HCT116 (cell line): ENCODE data around the gene KIF18B. TPM values are rescaled to one million over a fixed set of nuclear protein-coding genes. Genes with fewer than 3 reads are reported as not detected.
A peak's percentile ranks its signal among the peaks of the same experiment; 100 is the strongest.

Experiments used
- ATAC-seq: fragments of 200-7000 bp; cut with Tn5 transposase; 2 replicates; pipeline ENCODE4 v1.9.1; 2020; ENCODE audit warnings: mild to moderate bottlenecking, moderate library complexity
- BruUV-seq: library from RNA; stranded (reverse); fragments of 400-500 nt; replicated peaks from 2 replicates; lab custom pipeline; 2021; lab: Mats Ljungman, UMichigan
- CTCF ChIA-PET: fragments of 300-600 bp; sonication (Branson Sonifier 250); formaldehyde crosslinking; loops from one replicate; lab custom pipeline; 2021; ENCODE audit warnings: antibody characterized with exemption; lab: Charles Lee
- POLR2A ChIA-PET: fragments of 300-600, 350-600 bp; sonication (Branson Sonifier 250); formaldehyde crosslinking; loops from one replicate; lab custom pipeline; 2021; ENCODE audit warnings: antibody characterized with exemption; lab: Charles Lee
- RAD21 ChIA-PET, 2 experiments: fragments of 300-600 bp; sonication (Branson Sonifier 250); formaldehyde crosslinking; loops; one replicate each; lab custom pipeline; 2023; ENCODE audit warnings: low total read pairs in 2 of 2; ENCODE audit not compliant: uncharacterized antibody in 2 of 2, unreplicated experiment in 2 of 2, low non-redundant PET in 1 of 2; lab: Charles Lee
- DNase-seq: peaks from one replicate; pipeline ENCODE4 v3.0.0-alpha.2; 2010; ENCODE audit warnings: low read depth, low spot score
- H2AFZ ChIP-seq: fragments of 200-600 bp; shearing (Covaris generic), sonication (generic); 2 replicates; pipeline ENCODE4 v1.6.1; 2017; ENCODE audit warnings: low read depth, mixed run types, mixed read lengths, antibody characterized with exemption, low read length; ENCODE audit not compliant: poor library complexity, severe bottlenecking
- H3K27ac ChIP-seq: 2 replicates; pipeline ENCODE4 v1.5.1; 2012; ENCODE audit warnings: low read depth, low read length
- H3K27me3 ChIP-seq: fragments of 200-600 bp; sonication (generic); 2 replicates; pipeline ENCODE4 v1.6.1; 2016; ENCODE audit warnings: mixed run types, low read length, mixed read lengths; ENCODE audit not compliant: insufficient read depth
- H3K36me3 ChIP-seq, 2 experiments: fragments of 200-500 bp in 1 of 2; fragments of 200-600 bp in 1 of 2; sonication (Bioruptor generic) in 1 of 2; sonication (generic) in 1 of 2; 2 replicates each; pipeline versions ENCODE4 v1.5.1 to v1.6.1; 2014 to 2016; ENCODE audit warnings: low read length in 2 of 2, inconsistent platforms in 1 of 2, mixed read lengths in 1 of 2, mixed run types in 1 of 2; ENCODE audit not compliant: insufficient read depth in 2 of 2, control insufficient read depth in 1 of 2
- H3K4me1 ChIP-seq, 2 experiments: fragments of 200-600 bp in 1 of 2; sonication (generic) in 1 of 2; 2 replicates each; pipeline versions ENCODE4 v1.5.1 to v1.6.1; 2012 to 2017; ENCODE audit warnings: low read length in 2 of 2, inconsistent platforms in 1 of 2, mild to moderate bottlenecking in 1 of 2, mixed read lengths in 1 of 2, mixed run types in 1 of 2, moderate library complexity in 1 of 2; ENCODE audit not compliant: insufficient read depth in 2 of 2, control insufficient read depth in 1 of 2
- H3K4me2 ChIP-seq: fragments of 200-600 bp; sonication (generic); 2 replicates; pipeline ENCODE4 v1.6.1; 2017; ENCODE audit warnings: mixed run types, low read length, mixed read lengths
- H3K4me3 ChIP-seq, 2 experiments: fragments of 200-600 bp in 1 of 2; sonication (generic) in 1 of 2; replicated peaks in 1 of 2; 2 replicates each; pipeline ENCODE4 v1.5.1; 2011 to 2016; ENCODE audit warnings: low read length in 2 of 2, control low read depth in 1 of 2, low read depth in 1 of 2, mild to moderate bottlenecking in 1 of 2, mixed read lengths in 1 of 2, mixed run types in 1 of 2
- H3K79me2 ChIP-seq: fragments of 200-600 bp; sonication (generic); 2 replicates; pipeline ENCODE4 v1.6.1; 2017; ENCODE audit warnings: mild to moderate bottlenecking, mixed run types, low read length, moderate library complexity, mixed read lengths; ENCODE audit not compliant: insufficient read depth
- H3K9ac ChIP-seq: fragments of 200-600 bp; sonication (generic); 2 replicates; pipeline ENCODE4 v1.6.1; 2016; ENCODE audit warnings: low read length, mixed read lengths
- H3K9me2 ChIP-seq: fragments of 200-600 bp; sonication (generic), shearing (Covaris generic); 2 replicates; pipeline ENCODE4 v1.6.1; 2017; ENCODE audit warnings: mixed run types, mild to moderate bottlenecking, moderate library complexity; ENCODE audit not compliant: insufficient read depth
- H3K9me3 ChIP-seq, 2 experiments: fragments of 200-500 bp in 1 of 2; fragments of 200-600 bp in 1 of 2; sonication (Bioruptor generic) in 1 of 2; sonication (generic) in 1 of 2; 2 replicates each; pipeline ENCODE4 v1.6.1; 2014 to 2017; ENCODE audit warnings: low read length in 2 of 2, mixed read lengths in 2 of 2, inconsistent platforms in 1 of 2, low read depth in 1 of 2, mild to moderate bottlenecking in 1 of 2, mixed run types in 1 of 2, moderate library complexity in 1 of 2; ENCODE audit not compliant: control insufficient read depth in 1 of 2, insufficient read depth in 1 of 2
- H4K20me1 ChIP-seq: fragments of 200-600 bp; sonication (generic), shearing (Covaris generic); 2 replicates; pipeline ENCODE4 v1.6.1; 2017; ENCODE audit warnings: mixed run types, mild to moderate bottlenecking, moderate library complexity; ENCODE audit not compliant: insufficient read depth
- ATF3 ChIP-seq: IDR thresholded peaks from 2 replicates; pipeline ENCODE4 v1.6.1; 2012
- CBX3 ChIP-seq: IDR thresholded peaks from 2 replicates; pipeline ENCODE4 v1.6.1; 2012; ENCODE audit warnings: low read depth
- CTCF ChIP-seq, 3 experiments: fragments of 200-600 bp in 1 of 3; sonication (generic) in 1 of 3; IDR thresholded peaks in 2 of 3; conservative IDR thresholded peaks in 1 of 3; 2 replicates each; pipeline ENCODE4 v1.5.1; 2012 to 2017; ENCODE audit warnings: low read depth in 2 of 3, low read length in 2 of 3, antibody characterized with exemption in 1 of 3, borderline replicate concordance in 1 of 3, control low read depth in 1 of 3, mild to moderate bottlenecking in 1 of 3, mixed read lengths in 1 of 3, mixed run types in 1 of 3, moderate library complexity in 1 of 3; ENCODE audit not compliant: insufficient read depth in 1 of 3
- EZH2phosphoT487 ChIP-seq: fragments of 200-600 bp; IDR thresholded peaks from 2 replicates; pipeline ENCODE4 v1.6.1; 2018; ENCODE audit warnings: antibody characterized with exemption, borderline replicate concordance
- JUND ChIP-seq: IDR thresholded peaks from 2 replicates; pipeline ENCODE4 v1.6.1; 2012
- TCF7L2 ChIP-seq: IDR thresholded peaks from 2 replicates; pipeline ENCODE4 v1.7.0; 2011; ENCODE audit warnings: borderline replicate concordance, inconsistent platforms; ENCODE audit not compliant: insufficient read depth, insufficient read length; ENCODE audit errors: extremely low read depth
- YY1 ChIP-seq: IDR thresholded peaks from 2 replicates; pipeline ENCODE4 v1.6.1; 2011; ENCODE audit warnings: low read length, low read depth, moderate library complexity, mild to moderate bottlenecking; ENCODE audit not compliant: insufficient replicate concordance; ENCODE audit errors: extremely low read depth
- ZNF274 ChIP-seq: fragments of 200-500 bp; sonication (Bioruptor generic); IDR thresholded peaks from 2 replicates; pipeline ENCODE4 v1.6.1; 2014; ENCODE audit warnings: mild to moderate bottlenecking, low read depth, low read length, inconsistent platforms
- intact Hi-C: fragments of 100-400 bp; cut with micrococcal nuclease; formaldehyde crosslinking; loops from 2 replicates; pipeline ENCODE4 v1.10.0; 2022
- total RNA-seq: library from RNA; stranded (reverse); gene quantifications from one replicate; pipeline ENCODE4 v1.2.1, GENCODE V29; 2021; ENCODE audit not compliant: unreplicated experiment

KIF18B gene
- total RNA-seq, 1 experiment from 2014 or later: 76.4 TPM

GRCh38 chr17:44965481-44966234 is 18.1 kb upstream of the KIF18B start:
- H3K27ac ChIP-seq: no peak overlapping the region
- no peak overlapping the region for H3K4me2 ChIP-seq
- no peaks in the 10 kb centered on the region for H3K79me2 ChIP-seq
- intact Hi-C loops: no loop called here
- H3K36me3 ChIP-seq: no peaks in the 10 kb centered on the region
- ChIA-PET POLR2A (no interaction called here), RAD21 (no interaction called here), CTCF (no interaction called here)
- ATAC-seq: no peak
- H3K27me3 ChIP-seq: no peaks in the 10 kb centered on the region
- H3K4me3 ChIP-seq: no peak overlapping the region
- no peak overlapping the region for H2AFZ ChIP-seq
- no peaks in the 10 kb centered on the region for H4K20me1 ChIP-seq
- H3K9me2 ChIP-seq: no peaks in the 10 kb centered on the region
- TF ChIP-seq CTCF (IDR thresholded peaks at IDR 0.05 in 2 of 3, conservative IDR thresholded peaks at IDR 0.05 in 1 of 3; ENCODE audit: borderline replicate concordance in 1 of 3, insufficient read depth in 1 of 3, low read depth in 2 of 3, low read length in 2 of 3): 0 out of 6 replicates have a peak, but pooled peaks of 1 of the 3 experiments have one; percentile 2
- TF ChIP-seq ZNF274: no peak
- no peak for DNase-seq
- no peaks in the 10 kb centered on the region for H3K9me3 ChIP-seq
- H3K4me1 ChIP-seq: peaks cover 10 to 12% of the 10 kb centered on the region in 2 experiments
- no TSS peak for BruUV-seq
- H3K9ac ChIP-seq: no peak overlapping the region

GRCh38 chr17:44961921-44962350 is 14.4 kb upstream of the KIF18B start:
- Histone ChIP-seq H4K20me1 (no peaks in the 10 kb centered on the region), H3K27ac (no peak overlapping the region), H3K9me2 (no peaks in the 10 kb centered on the region), H3K4me1 (peaks cover 6 to 11% of the 10 kb centered on the region in 2 experiments), H3K4me2 (no peak overlapping the region), H3K4me3 (no peak overlapping the region), H3K79me2 (no peaks in the 10 kb centered on the region), H3K9ac (no peak overlapping the region), H3K36me3 (no peaks in the 10 kb centered on the region), H3K27me3 (no peaks in the 10 kb centered on the region), H3K9me3 (no peaks in the 10 kb centered on the region), H2AFZ (no peak overlapping the region)
- CTCF ChIA-PET: interaction anchor here (1.0 kb wide), 1 partner anchor 42 kb away, joined by 4 read pairs; no protein-coding TSS in a partner anchor
- BruUV-seq: no TSS peak
- intact Hi-C loops: no loop called here
- TF ChIP-seq ATF3 (no peak), CTCF (IDR thresholded peaks at IDR 0.05 in 2 of 3, conservative IDR thresholded peaks at IDR 0.05 in 1 of 3; ENCODE audit: borderline replicate concordance in 1 of 3, insufficient read depth in 1 of 3, low read depth in 2 of 3, low read length in 2 of 3) (peak in 2 of 3 experiments; percentile 26 to 29; a peak in 3 of 6 replicates), EZH2phosphoT487 (no peak), YY1 (no peak), CBX3 (no peak), JUND (no peak), TCF7L2 (no peak)
- RAD21 ChIA-PET: no interaction called here
- peak; percentile 89 for ATAC-seq
- DNase-seq: no peak
- POLR2A ChIA-PET: no interaction called here
